Measurements from ENCODE around the gene CDH23.

GRCh38 chr10:71398976-71399375 lies 2.3 kb downstream of the CDH23 start:
- TF ChIP-seq, protein P1, sequence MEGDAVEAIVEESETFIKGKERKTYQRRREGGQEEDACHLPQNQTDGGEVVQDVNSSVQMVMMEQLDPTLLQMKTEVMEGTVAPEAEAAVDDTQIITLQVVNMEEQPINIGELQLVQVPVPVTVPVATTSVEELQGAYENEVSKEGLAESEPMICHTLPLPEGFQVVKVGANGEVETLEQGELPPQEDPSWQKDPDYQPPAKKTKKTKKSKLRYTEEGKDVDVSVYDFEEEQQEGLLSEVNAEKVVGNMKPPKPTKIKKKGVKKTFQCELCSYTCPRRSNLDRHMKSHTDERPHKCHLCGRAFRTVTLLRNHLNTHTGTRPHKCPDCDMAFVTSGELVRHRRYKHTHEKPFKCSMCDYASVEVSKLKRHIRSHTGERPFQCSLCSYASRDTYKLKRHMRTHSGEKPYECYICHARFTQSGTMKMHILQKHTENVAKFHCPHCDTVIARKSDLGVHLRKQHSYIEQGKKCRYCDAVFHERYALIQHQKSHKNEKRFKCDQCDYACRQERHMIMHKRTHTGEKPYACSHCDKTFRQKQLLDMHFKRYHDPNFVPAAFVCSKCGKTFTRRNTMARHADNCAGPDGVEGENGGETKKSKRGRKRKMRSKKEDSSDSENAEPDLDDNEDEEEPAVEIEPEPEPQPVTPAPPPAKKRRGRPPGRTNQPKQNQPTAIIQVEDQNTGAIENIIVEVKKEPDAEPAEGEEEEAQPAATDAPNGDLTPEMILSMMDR (IDR thresholded peaks at IDR 0.05 in 8 of 11, conservative IDR thresholded peaks at IDR 0.05 in 3 of 11), result no peak
- TF ChIP-seq POLR2A (IDR thresholded peaks at IDR 0.05) (no peak), POLR2AphosphoS5 (IDR thresholded peaks at IDR 0.05) (no peak)
